Urothelium cell line (cell line): ENCODE results near the gene POGLUT2.
"Not testable (repeated sequence)": the region's sequence is repeated elsewhere in the genome, so short reads cannot be mapped to it uniquely, and the experiment has no call there.

Experiments used
- DNase-seq: peaks from one replicate; pipeline ENCODE4 v3.0.0; 2011; ENCODE audit warnings: low spot score, mixed read lengths
- FAIRE-seq: peaks from 2 replicates; lab custom pipeline; 2011; peaks lifted over from hg19 to GRCh38; lab: Jason Lieb, UNC

The POGLUT2 gene

DNA sequence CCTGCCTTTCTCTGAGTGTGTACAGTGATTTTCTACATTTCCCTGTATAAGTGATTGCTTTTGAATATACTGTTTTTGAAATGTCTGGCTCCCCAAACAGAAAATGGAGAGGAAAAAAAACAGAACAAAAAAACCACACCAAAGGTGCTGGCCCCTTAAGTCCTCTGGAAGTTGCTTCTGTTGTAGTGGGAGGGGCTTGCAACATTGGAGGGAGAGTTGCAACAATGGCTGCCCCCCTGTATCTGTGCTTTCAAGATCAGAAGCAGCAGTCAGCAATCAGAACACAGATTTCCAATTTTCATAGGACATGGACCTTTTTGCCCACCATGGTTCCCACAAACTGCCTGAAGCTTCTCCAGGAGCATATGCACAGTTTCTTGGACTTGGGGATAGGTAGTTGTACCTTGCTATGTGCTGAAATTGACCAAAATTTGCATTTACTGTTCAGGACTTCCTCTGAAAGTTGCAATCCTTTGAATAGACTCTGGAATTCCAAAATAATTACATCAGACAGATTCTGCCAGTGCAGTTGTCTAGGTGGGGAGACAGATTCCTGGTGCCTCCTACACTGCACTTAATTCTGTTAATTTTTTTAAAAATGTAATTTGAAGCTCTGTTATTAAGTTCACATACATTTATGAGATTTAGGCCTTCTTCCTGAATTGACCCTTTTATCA is 14.0 kb upstream of the POGLUT2 start:
- no peak for FAIRE-seq
- DNase-seq = peak; percentile 5

DNA sequence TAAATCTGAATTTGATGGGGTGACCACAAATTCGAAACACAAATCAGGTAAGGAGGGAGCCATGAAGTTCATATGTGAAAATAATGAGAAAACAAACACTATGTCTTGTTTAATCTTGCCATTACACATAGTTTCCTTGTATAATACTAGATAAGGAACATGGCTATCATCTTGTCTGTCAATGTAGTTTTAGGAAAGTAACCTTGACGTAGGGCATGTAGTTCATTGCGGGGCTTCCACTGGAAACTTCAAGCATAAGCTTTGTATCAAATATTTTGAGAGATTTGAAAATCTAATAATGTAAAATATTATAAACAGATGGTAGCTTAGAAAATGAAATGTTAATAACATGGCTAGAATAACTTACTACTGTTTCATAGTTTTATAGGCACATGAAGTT is 8.9 kb upstream of the POGLUT2 start:
- DNase-seq (no peak), FAIRE-seq (no peak)

DNA sequence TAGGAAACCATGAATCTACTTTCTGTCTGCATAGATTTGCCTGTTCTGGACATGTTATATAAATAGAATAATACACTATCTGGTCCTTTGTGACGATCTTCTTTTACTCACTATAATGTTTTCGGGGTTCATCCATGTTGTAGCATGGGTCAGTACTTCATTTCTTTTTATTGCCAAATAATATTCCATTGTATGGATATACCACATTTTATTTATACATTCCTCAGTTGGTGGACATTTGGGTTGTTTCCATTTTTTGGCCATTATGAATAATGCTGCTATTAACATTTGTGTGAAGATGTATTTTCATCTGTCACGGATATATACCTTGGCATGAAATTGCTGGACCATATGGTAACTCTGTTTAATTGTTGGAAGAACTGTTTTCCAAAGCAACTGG is 6.9 kb upstream of the POGLUT2 start:
- FAIRE-seq = no peak

DNA sequence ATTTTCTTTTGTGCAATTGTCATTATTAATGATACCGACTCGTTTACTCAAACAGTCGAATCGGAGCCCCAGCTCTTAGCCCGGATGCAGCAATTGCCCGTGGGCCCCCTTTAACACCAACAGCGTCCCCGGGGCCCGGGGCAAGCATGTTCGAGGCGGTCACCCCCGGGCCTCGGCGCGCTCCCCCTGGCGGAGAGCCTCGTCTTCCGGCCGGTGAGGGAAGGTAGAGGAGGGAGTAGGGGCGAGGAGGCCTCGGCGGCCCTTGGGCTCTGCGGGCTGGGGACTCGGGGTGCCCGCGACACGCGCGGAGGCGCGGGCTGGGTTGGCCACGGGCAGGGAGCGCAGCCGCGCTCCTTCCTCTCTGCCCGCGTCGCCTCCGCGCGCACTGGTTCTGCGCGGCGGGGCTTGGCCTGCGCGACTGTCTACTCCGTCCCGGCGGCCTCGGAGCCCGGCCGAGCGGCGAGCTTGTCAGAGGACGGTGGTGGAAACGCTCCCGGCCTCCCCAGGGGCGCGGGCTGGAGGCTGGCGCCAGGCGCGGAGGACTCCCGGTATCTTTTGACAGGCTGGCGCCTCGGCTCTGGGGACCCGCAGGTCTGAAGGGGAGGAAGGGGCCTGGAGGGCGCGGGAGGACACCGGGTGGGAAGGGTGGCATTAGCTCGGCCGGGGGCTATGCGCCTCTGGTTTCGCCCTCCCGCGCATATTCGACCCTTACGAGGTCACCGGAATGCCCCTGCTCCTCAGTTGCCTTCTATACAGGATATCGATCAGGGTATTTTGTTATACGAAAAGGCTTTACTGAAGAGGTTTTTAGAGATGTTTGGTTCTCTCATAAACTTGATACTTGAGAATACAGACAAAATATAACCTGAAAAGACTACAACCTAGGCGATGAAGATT is 1.6 kb upstream of the POGLUT2 start:
- FAIRE-seq (no peak), DNase-seq (peak; percentile 80)

More for the DNA sequence above, 6.9 kb upstream of the POGLUT2 start:
- no peak for DNase-seq

DNA sequence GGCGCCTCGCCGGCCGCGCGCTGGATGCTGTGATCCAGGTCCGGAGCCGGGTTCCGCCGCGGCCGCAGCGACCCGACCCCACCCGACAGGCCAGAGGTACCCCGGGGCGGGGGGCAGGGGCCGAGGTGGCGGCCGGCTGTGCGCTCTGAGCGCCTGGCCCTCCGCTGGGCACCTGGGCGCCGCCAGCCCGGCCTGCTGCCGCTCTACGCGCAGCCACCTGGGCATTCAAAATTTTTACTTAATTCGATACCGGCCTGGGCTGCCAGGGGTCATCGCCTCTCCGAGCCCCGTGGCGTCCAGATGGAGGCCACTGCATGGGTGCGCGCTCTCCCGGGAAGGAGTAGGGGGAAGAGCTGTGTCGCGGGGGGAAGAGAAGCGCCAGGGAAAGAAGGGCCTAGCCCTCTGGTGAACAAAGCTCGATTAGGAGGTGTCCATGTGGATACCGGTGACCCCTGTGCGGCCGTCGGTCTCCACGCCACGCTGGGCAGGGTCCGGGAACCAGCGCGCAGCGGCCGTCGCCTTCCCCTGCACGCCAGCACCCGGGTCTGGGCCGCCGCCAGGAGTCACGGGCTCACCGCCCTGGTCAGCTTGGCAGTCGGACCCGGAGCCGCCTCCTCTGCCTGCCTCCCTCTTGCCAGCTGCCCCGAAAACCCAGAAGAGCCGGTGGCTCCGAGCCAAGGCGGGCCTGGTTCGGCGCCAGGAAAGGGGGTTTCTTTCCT is 809 bp upstream of the POGLUT2 start:
- DNase-seq (peak; percentile 14), FAIRE-seq (no peak)

DNA sequence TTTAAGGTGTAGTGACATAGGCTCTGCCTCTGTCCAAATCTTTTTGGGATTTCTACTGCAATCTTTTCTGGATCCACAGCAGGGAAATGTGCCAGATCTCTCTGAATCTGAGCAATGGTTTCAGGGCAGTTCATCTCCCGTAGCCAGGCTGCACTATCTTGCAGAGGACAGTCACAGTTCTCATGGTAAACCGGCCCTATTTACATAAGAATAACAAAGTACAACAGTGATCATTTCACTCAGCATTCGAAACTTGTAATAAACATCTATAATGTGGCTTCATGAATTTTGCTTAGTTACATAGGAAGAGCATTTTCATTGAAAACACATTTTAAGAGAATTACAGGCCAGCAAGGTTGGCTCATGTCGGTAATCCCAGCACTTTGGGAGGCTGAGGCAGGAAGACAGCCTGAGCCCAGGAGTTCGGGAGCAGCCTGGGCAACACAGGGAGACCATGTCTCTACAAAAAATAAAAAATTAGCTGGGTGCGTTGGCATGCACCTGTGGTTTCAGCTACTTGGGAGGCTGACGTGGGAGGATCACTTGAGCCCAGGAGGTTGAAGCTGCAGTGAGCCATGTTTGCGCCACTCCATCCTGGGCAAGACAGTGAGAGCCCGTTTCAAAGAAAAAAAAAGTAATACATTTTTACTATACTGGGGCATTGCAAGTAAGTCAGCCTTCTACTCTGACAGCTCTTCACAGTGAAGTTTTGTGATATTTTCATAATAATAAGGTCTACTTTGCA is 5.0 kb downstream of the POGLUT2 start:
- DNase-seq (no peak), FAIRE-seq (no peak)

DNA sequence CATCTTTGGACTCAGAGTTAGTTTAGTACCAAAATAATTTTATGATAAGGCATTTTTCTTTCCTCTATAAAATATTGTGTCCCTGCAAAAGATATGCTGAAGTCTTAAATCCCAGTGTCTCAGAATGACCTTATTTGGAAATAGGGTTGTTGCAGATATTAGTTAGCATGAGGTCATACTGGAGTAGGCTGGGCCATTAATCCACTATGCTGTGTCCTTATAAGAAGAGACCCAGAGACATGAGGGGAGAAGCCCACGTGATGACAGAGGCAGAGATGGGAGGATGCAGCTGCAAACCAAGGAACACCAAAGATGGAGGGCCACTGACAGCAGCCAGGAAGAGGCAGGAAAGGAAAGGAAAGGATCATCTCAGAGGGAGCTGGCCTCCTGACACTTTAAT is 6.4 kb downstream of the POGLUT2 start:
- DNase-seq (no peak), FAIRE-seq (no peak)

DNA sequence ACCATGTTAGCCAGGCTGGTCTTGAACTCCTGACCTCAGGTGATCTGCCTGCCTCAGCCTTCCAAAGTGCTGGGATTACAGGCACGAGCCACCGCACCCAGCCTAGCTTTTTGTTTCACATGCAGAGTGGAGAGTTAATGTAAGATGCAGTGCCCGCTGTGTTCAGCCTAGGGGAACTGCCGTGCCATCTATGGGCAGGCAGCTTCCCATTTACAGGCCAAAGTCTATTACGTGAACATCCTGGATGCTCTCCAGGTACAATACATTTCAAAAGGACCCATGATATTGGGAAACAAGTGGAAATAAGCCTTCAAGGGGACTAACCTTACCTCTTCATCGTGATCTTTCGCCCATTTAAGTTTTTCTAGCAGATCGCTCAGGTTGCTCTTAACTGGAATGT is 10.1 kb downstream of the POGLUT2 start:
- DNase-seq (no peak), FAIRE-seq (no peak)

DNA sequence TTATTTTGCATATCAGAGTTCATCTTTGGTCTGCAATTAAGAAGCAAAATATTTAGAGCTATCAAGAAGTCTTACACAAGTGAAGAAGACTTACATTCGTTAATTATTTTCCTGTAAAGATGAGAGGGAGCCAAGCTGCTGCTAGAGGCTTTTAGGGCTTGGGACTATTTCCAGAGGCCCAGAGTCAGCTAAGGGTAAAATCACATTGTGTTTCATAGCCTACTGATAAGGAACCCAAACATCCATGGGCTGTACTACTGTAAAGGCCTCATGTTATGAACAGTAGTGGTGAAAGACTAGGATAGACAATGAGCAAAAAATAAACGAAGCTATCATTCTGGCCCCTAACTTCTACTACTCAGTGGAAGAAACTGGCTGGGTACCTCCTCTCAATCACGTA is 14.3 kb downstream of the POGLUT2 start:
- FAIRE-seq = no peak
- no peak for DNase-seq

DNA sequence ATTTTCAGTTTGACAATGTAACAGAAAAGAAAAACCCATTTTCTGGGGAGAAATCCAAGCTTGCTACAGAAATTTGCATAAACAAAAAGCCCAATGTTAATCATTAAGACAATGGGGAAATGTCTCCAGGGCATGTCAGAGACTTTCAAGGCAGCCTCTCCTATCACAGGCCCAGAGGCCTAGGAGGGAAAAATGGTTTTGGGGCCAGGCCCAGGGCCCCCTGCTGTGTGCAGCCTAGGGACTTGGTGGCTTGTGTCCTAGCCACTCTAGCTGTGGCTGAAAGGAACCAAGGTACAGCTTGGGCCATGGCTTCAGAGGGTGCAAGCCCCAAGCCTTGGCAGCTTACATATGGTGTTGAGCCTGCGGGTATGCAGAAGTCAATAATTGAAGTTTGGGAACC is 17.2 kb downstream of the POGLUT2 start:
- DNase-seq (no peak), FAIRE-seq (no peak)

DNA sequence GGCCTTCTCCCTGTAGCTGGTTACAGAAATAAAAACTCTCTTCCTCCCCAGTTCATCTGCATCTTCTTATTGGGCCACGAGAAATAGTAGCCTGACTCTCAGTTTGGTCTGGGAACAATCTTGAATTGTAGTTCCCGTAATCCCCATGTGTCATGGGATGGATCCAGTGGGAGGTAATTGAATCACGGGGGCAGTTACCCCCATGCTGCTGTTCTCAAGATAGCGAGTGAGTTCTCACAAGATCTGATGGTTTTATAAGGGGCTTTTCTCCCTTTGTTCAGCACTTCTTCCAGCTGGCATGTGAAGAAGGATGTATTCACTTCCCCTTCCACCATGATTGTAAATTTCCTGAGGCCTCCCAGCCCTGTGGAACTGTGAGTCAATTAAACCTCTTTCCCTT is 18.1 kb downstream of the POGLUT2 start:
- DNase-seq, FAIRE-seq: not testable (repeated sequence)

DNA sequence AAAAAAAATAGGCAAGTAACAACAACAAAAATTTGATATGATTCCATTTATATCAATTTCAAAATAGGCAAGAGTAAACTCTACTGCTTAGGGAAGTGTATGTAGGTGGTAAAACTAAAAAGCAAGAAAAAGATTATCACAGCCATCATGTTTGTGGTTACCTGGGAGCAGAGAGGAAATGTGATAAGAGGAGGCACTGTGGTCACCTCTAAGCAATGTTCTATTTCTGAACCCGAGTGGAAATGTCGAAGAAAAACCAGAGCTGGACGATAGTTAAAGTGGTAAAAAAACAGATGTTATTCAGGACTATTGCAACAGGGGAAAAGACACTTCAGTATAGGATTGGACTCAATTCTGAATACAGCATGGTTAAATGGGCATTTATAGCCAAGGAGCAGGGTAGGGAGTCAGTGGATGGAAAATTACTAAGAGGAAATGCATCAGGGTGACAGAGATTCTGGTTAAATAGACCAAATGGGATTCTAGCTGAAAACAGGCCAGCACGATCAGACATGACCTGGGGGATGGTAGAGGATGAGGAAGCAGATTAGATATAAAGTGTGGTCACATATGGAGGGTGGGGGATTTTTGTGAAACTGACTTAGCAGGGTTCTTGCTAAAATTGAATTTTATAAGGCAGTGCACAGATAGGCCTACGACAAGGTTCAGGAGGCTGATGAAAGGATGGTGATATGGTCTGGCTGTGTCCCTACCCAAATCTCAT is 19.2 kb downstream of the POGLUT2 start:
- FAIRE-seq = no peak
- no peak for DNase-seq

DNA sequence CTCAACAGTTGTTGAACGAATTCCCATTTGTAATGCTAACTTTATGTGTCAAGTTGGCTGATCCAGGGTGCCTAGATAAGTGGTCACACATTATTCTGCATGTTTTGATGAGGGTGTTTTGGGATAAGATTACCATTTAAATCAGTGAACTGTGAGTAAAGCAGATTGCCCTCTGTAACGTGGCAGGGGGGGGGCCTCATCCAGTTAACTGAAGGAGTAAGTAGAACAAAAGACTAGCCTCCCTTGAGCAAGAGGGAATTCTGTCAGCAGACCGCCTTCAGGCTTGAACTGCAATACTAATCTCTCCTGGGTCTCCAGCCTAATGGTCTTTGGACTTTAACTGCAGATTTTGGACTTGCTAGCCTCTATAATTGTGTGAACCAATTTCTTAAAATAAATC is 21.0 kb downstream of the POGLUT2 start:
- DNase-seq (no peak), FAIRE-seq (no peak)

DNA sequence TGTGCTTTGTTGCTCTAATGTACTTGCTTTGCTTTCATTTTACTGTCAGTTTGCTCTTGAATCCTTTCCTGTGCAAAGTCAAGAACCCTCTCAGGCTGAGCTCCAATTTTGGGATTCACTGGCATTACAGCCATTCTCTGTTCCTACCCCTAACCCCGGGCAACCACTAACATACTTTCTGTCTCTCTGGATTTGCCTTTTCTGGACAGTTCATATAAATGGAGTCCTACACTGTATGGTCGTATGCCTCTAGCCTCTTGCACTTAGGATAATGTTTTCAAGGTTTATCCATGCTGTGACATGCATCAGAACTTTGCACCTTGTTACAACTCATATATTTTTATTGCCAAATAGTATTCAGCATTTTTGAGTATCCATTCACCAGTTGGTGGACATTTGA is 22.5 kb downstream of the POGLUT2 start:
- DNase-seq (no peak), FAIRE-seq (no peak)

DNA sequence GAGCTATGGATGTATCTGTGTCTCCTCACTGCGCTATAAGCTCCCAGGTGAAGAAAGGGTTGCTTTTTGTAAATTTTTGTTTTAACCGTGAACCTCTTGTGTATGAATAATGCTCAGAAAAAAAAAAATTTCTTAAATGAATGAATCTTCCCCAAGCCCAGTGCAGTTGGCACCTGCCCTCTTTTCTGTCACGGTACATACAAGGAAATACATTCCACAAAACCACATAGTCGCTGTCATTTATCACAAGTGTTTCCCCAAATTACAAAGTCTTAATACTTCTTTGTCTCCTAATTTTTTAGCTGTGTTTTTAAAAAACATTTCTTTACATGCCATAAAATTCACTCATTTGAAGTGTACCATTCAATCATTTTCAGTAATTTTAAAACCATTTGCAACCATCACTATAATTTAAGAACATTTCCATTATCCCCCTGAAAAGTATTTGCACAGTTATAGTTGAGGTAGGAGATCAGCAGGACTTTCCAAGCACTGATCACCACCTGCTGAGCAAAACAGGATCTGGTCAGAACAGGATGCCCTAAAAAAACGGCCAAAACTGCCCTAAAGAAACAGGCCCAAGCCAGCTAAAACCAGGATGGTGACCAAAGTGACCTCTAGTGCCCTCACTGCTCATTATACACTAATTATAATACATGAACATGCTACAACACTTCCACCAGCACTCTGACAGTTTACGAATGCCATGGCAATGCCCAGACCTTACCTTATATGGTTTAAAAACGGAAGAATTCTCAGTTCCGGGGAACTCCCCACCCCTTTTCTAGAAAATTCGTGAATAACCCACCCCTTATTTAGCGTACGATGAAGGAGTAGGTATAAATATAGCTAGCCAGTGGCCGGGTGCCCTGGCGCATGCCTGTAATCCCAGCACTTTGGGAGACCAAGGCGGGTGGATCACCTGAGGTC is 23.9 kb downstream of the POGLUT2 start:
- DNase-seq (no peak), FAIRE-seq (no peak)

DNA sequence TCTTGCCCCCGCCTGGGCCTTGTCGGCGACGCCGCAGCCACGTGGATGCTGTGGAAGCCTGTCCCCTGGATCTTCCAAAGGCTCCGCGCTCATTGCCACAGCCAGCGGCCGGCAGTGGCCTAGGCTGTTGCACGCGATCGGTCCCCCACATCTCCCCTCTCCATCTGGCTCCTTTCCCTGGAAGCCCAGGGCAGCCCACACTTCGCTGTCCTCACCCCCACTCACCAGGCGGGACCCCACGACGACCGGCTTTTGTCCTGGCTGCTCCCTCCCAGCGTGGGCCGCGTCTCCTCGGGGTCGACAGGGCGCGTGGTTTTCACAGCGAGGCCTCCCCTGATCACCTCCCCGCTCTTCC is 24.6 kb downstream of the POGLUT2 start:
- DNase-seq (peak; percentile 1), FAIRE-seq (no peak)

DNA sequence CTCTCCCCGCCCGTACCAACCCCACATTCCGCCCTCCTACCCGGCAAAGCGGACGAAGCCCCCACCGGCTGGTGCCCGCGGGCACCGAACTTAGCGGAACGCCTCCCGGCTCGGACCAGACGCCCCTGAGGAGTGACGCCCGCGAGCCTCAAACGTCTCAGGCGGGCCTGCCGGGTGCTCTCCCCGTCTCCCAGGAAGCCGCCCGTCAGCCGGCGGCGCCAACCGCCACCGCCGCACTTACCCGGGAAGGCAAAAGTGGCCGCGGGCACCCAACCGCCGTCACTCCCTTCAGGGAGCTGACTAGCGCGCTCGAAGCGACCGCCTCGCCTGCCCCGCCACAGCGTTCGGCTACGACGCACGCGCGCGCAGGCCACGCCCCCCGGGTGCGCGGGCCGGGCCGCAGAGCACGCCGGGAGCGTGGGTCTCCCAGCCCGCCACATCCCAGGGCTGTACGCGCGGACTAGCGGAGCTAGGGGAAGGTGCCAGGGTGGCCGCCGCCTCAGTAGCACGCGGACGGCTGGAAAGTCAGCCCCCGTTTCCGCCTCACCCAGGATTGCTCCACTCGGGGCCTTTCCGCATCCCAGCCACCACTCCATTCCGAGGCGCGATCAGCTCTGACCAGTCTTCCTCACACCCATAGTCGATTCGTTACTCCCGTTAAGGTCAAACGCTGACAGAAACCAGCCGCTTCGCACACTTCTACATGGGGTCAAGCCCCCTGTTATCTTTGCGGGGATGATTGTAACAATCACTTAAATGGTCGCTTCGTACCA is 25.1 kb downstream of the POGLUT2 start, which contains the start of gene TEX30:
Gene TEX30, minus strand, starts transcription at position 346 of the 773 bp plus-strand sequence. CDS start 3,760 bp downstream, outside the sequence.
- FAIRE-seq = peak; percentile 81
- peak; percentile 89 for DNase-seq

DNA sequence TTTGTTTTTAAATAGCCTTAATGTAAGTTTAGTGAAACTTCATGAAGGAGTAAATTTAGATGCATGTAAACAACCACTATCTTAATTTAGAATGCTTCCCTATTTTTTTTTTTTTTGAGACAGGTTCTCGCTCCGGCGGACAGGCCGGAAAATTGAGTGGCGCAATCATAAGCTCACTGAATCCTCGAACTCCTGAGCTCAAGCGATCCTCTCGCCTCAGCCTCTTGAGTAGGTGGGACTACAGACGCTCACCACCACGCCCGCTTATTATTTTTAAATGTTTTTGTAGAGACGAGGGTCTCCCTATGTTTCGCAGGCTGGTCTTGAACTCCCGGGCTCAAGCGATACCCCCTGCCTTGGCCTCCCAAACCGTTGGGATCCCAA is 26.7 kb downstream of the POGLUT2 start:
- FAIRE-seq (no peak), DNase-seq (no peak)
